K562 (cell line): Measurements from ENCODE around the gene PAFAH2. TPM values are rescaled to one million over a fixed set of nuclear protein-coding genes. Genes with fewer than 3 reads are reported as not detected.

Experiments used
- BHLHE40 ChIP-seq: IDR thresholded peaks from 2 replicates; pipeline ENCODE4 v1.6.1; 2011; ENCODE audit warnings: low read length, improper control_type of control experiment
- CTCFL ChIP-seq: IDR thresholded peaks from 2 replicates; pipeline ENCODE4 v1.6.1; 2011; ENCODE audit warnings: borderline replicate concordance, low read depth, mild to moderate bottlenecking, moderate library complexity, low read length; ENCODE audit not compliant: insufficient read depth, poor library complexity, severe bottlenecking
- EP300 ChIP-seq: IDR thresholded peaks from 2 replicates; pipeline ENCODE4 v1.6.1; 2012; ENCODE audit warnings: low read length, improper control_type of control experiment
- MAFF ChIP-seq: IDR thresholded peaks from 2 replicates; pipeline ENCODE4 v1.6.1; 2012; ENCODE audit warnings: low read length, improper control_type of control experiment
- NRF1 ChIP-seq, 2 experiments: fragments of 450-650 bp; IDR thresholded peaks in 1 of 2; conservative IDR thresholded peaks in 1 of 2; 2 replicates each; pipeline ENCODE4 v1.6.1; 2014; ENCODE audit warnings: mild to moderate bottlenecking in 2 of 2
- PHB ChIP-seq: fragments of 250-450 bp; sonication (Bioruptor Pico); IDR thresholded peaks from 2 replicates; pipeline ENCODE4 v1.5.0; 2021
- PREB ChIP-seq: sonication (generic); formaldehyde crosslinking; IDR thresholded peaks from 2 replicates; pipeline ENCODE4 v1.8.1; 2023; ENCODE audit warnings: mild to moderate bottlenecking, missing genetic modification reagents
- TBP ChIP-seq: optimal IDR thresholded peaks from 2 replicates; pipeline ENCODE3; 2011; ENCODE audit warnings: low read depth, low read length, improper control_type of control experiment
- TRIM28 ChIP-seq: fragments of 450-650 bp; IDR thresholded peaks from 2 replicates; pipeline ENCODE4 v1.6.1; 2017
- ZNF124 ChIP-seq: sonication (generic); formaldehyde crosslinking; IDR thresholded peaks from 2 replicates; pipeline ENCODE4 v1.8.1; 2022; ENCODE audit warnings: missing genetic modification reagents
- ZNF134 ChIP-seq: fragments of 250-450 bp; sonication (Bioruptor Pico); conservative IDR thresholded peaks from 2 replicates; pipeline ENCODE4 v1.4.0; 2020
- ZNF76 ChIP-seq: fragments of 250-450 bp; sonication (Bioruptor Pico); IDR thresholded peaks from 2 replicates; pipeline ENCODE4 v1.4.0; 2020; ENCODE audit warnings: mild to moderate bottlenecking, moderate library complexity, borderline replicate concordance
- polyA plus RNA-seq, 8 experiments: library from polyadenylated mRNA; depleted of rRNA in 4 of 8; stranded (reverse) in 5 of 8; unstranded in 3 of 8; fragments of >200 nt; fragmentation: Nextera tagmentation in 2 of 8; fragmentation: Illumina TruSeq in 1 of 8; extraction: Ambion mirVana in 2 of 8; extraction: Trizol in 1 of 8; gene quantifications; 2 replicates each; pipeline versions ENCODE4 v1.2.1 to v1.2.3, GENCODE V29; 2011 to 2014; ENCODE audit warnings: inconsistent platforms in 1 of 8, missing spikeins in 1 of 8
- total RNA-seq, 7 experiments: library from RNA; depleted of rRNA in 6 of 7; stranded (reverse); fragments of >200 nt in 6 of 7; fragmentation: Illumina TruSeq in 2 of 7; extraction: Trizol in 2 of 7; gene quantifications; 2 replicates each; pipeline versions ENCODE4 v1.2.1 to v1.2.3, GENCODE V29; 2011 to 2021; ENCODE audit warnings: low replicate concordance in 1 of 7
- TF ChIP-seq, protein P1 (sequence below): fragments of 450-650 bp; IDR thresholded peaks from 2 replicates; pipeline ENCODE4 v1.6.1; 2016; ENCODE audit warnings: mild to moderate bottlenecking, moderate library complexity

The PAFAH2 gene
- total and polyA plus RNA-seq, 9 of the 15 experiments (the other 6 are each of a cell fraction or from before 2014, with no cell fraction given), result 4.2 to 10.9 (median 6.8) TPM

DNA sequence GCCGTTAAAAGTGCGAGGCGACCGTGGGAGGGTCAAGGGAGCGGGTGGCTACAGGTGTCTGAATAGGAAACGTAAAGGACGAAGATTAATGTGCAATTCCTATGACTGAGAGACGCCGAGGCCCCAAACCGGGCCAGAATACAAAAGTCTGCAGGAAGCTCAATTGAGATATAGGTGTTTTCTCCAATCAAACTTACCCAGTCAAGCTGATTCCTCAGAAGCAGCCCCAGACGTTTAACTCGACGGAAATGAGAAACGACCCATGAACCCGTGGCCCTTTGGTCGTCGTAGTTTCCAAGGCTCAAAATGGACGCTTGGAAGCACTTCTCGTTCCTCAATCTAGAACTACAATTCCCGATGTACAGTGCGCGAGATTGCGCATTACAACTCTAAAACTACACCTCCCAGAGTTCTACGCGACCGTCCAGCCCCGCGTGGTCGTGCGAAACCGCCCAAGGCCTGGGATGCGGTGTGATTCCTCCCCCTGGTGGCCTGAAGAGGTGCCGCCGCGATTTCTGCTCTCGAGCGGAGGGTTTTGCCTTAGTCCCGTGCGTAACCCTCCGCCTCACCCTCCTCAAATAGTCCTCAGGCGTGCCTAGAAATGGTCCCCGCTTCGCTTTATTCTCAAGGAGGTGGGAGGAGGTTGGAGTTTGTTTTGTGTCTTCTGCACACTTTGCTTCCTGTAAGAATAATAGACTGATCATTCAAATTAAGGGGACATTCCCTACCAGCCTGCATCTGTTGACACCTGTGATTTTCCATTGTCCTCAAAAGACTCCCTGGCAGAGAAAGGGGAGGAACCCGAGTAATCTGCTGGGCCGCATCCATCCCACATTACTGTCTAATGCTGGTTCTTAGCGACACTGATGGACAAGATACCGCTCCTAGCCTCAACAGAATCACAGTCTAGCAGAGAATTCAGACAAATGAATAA is at the start of gene PAFAH2 (continued):
- TF ChIP-seq CTCFL (peak; percentile 92), PREB (no peak), ZNF134 (CRISPR knock-in tag) (0 out of 2 replicates have a peak, but pooled peaks have one; percentile 48), ZNF76 (CRISPR knock-in tag) (no peak; the same call in none of the 2 replicates), TBP (peak; percentile 87), EP300 (peak; percentile 76), NRF1 (conservative IDR thresholded peaks at IDR 0.05 in 1 of 2, IDR thresholded peaks at IDR 0.05 in 1 of 2) (peak; percentile 85 to 88), ZNF124 (no peak), MAFF (peak; percentile 27), BHLHE40 (peak; percentile 98), TRIM28 (peak; percentile 93), PHB (CRISPR knock-in tag) (no peak)
- TF ChIP-seq, protein P1, sequence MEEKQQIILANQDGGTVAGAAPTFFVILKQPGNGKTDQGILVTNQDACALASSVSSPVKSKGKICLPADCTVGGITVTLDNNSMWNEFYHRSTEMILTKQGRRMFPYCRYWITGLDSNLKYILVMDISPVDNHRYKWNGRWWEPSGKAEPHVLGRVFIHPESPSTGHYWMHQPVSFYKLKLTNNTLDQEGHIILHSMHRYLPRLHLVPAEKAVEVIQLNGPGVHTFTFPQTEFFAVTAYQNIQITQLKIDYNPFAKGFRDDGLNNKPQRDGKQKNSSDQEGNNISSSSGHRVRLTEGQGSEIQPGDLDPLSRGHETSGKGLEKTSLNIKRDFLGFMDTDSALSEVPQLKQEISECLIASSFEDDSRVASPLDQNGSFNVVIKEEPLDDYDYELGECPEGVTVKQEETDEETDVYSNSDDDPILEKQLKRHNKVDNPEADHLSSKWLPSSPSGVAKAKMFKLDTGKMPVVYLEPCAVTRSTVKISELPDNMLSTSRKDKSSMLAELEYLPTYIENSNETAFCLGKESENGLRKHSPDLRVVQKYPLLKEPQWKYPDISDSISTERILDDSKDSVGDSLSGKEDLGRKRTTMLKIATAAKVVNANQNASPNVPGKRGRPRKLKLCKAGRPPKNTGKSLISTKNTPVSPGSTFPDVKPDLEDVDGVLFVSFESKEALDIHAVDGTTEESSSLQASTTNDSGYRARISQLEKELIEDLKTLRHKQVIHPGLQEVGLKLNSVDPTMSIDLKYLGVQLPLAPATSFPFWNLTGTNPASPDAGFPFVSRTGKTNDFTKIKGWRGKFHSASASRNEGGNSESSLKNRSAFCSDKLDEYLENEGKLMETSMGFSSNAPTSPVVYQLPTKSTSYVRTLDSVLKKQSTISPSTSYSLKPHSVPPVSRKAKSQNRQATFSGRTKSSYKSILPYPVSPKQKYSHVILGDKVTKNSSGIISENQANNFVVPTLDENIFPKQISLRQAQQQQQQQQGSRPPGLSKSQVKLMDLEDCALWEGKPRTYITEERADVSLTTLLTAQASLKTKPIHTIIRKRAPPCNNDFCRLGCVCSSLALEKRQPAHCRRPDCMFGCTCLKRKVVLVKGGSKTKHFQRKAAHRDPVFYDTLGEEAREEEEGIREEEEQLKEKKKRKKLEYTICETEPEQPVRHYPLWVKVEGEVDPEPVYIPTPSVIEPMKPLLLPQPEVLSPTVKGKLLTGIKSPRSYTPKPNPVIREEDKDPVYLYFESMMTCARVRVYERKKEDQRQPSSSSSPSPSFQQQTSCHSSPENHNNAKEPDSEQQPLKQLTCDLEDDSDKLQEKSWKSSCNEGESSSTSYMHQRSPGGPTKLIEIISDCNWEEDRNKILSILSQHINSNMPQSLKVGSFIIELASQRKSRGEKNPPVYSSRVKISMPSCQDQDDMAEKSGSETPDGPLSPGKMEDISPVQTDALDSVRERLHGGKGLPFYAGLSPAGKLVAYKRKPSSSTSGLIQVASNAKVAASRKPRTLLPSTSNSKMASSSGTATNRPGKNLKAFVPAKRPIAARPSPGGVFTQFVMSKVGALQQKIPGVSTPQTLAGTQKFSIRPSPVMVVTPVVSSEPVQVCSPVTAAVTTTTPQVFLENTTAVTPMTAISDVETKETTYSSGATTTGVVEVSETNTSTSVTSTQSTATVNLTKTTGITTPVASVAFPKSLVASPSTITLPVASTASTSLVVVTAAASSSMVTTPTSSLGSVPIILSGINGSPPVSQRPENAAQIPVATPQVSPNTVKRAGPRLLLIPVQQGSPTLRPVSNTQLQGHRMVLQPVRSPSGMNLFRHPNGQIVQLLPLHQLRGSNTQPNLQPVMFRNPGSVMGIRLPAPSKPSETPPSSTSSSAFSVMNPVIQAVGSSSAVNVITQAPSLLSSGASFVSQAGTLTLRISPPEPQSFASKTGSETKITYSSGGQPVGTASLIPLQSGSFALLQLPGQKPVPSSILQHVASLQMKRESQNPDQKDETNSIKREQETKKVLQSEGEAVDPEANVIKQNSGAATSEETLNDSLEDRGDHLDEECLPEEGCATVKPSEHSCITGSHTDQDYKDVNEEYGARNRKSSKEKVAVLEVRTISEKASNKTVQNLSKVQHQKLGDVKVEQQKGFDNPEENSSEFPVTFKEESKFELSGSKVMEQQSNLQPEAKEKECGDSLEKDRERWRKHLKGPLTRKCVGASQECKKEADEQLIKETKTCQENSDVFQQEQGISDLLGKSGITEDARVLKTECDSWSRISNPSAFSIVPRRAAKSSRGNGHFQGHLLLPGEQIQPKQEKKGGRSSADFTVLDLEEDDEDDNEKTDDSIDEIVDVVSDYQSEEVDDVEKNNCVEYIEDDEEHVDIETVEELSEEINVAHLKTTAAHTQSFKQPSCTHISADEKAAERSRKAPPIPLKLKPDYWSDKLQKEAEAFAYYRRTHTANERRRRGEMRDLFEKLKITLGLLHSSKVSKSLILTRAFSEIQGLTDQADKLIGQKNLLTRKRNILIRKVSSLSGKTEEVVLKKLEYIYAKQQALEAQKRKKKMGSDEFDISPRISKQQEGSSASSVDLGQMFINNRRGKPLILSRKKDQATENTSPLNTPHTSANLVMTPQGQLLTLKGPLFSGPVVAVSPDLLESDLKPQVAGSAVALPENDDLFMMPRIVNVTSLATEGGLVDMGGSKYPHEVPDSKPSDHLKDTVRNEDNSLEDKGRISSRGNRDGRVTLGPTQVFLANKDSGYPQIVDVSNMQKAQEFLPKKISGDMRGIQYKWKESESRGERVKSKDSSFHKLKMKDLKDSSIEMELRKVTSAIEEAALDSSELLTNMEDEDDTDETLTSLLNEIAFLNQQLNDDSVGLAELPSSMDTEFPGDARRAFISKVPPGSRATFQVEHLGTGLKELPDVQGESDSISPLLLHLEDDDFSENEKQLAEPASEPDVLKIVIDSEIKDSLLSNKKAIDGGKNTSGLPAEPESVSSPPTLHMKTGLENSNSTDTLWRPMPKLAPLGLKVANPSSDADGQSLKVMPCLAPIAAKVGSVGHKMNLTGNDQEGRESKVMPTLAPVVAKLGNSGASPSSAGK, result peak; percentile 76
